CD4-positive, alpha-beta T cell (primary cell): Measurements from ENCODE around the gene DPP9. TPM values are rescaled to one million over a fixed set of nuclear protein-coding genes. Genes with fewer than 3 reads are reported as not detected.

ENCODE experiments used
- ATAC-seq: fragments of 200-7000 bp; cut with Tn5 transposase; one replicate; pipeline ENCODE4 v1.10.0; 2022; ENCODE audit warnings: mild to moderate bottlenecking; ENCODE audit not compliant: poor library complexity
- CTCF ChIA-PET: fragments of 350-600 bp; sonication (Branson Sonifier 250); formaldehyde crosslinking; loops from one replicate; lab custom pipeline; 2021; ENCODE audit warnings: antibody characterized with exemption, inconsistent platforms; lab: Charles Lee
- POLR2A ChIA-PET: fragments of 350-600 bp; sonication (Branson Sonifier 250); formaldehyde crosslinking; loops from one replicate; lab custom pipeline; 2021; ENCODE audit warnings: antibody characterized with exemption, inconsistent platforms; lab: Charles Lee
- DNase-seq, 14 experiments: peaks; one replicate each; pipeline ENCODE4 v3.0.0-alpha.2; 2013 to 2020; ENCODE audit warnings: mixed read lengths in 2 of 14
- H3K27ac ChIP-seq, 2 donors: one replicate each; pipeline versions ENCODE4 v1.5.1 to v1.7.0; 2013; ENCODE audit warnings: low read length in 2 of 2, low read depth in 1 of 2, mild to moderate bottlenecking in 1 of 2
- H3K27me3 ChIP-seq, 2 experiments: 1 replicate in 1 of 2; 2 replicates in 1 of 2; pipeline versions ENCODE4 v1.6.1 to v1.7.0; 2013; ENCODE audit warnings: low read length in 2 of 2, control low read depth in 1 of 2, mild to moderate bottlenecking in 1 of 2, moderate library complexity in 1 of 2; ENCODE audit not compliant: insufficient read depth in 2 of 2, control insufficient read depth in 1 of 2
- H3K36me3 ChIP-seq: one replicate; pipeline ENCODE4 v1.6.1; 2013; ENCODE audit warnings: low read length, control low read depth; ENCODE audit not compliant: insufficient read depth
- H3K4me1 ChIP-seq: one replicate; pipeline ENCODE4 v1.6.1; 2013; ENCODE audit warnings: low read length, control low read depth; ENCODE audit not compliant: insufficient read depth
- H3K4me3 ChIP-seq: one replicate; pipeline ENCODE4 v1.5.1; 2013; ENCODE audit warnings: mild to moderate bottlenecking, low read length, moderate library complexity
- H3K9me3 ChIP-seq, 2 experiments: 1 replicate in 1 of 2; 2 replicates in 1 of 2; pipeline versions ENCODE4 v1.6.1 to v1.7.0; 2013; ENCODE audit warnings: low read length in 2 of 2, mild to moderate bottlenecking in 2 of 2, control low read depth in 1 of 2, moderate library complexity in 1 of 2; ENCODE audit not compliant: control insufficient read depth in 1 of 2, insufficient read depth in 1 of 2
- H3K27ac Mint-ChIP-seq: one replicate; pipeline ENCODE4 v1.8.0; 2020; ENCODE audit warnings: mixed read lengths
- H3K27me3 Mint-ChIP-seq: one replicate; pipeline ENCODE4 v1.8.0; 2021; ENCODE audit warnings: mixed read lengths
- H3K36me3 Mint-ChIP-seq: one replicate; pipeline ENCODE4 v1.8.0; 2021; ENCODE audit warnings: low read depth, mixed read lengths
- H3K4me1 Mint-ChIP-seq: one replicate; pipeline ENCODE4 v1.8.0; 2021; ENCODE audit warnings: low read depth, mixed read lengths
- H3K4me3 Mint-ChIP-seq: one replicate; pipeline ENCODE4 v1.8.0; 2020; ENCODE audit warnings: mild to moderate bottlenecking, mixed read lengths
- H3K9me3 Mint-ChIP-seq: one replicate; pipeline ENCODE4 v1.8.0; 2020; ENCODE audit warnings: mixed read lengths
- intact Hi-C, 2 experiments: fragments of 100-400 bp; cut with DNase I in 1 of 2; cut with micrococcal nuclease in 1 of 2; formaldehyde crosslinking; loops; one replicate each; pipeline versions ENCODE4 v1.15.1 to v1.9.0; 2023 to 2025; cut with DNase I, micrococcal nuclease
- total RNA-seq, 174 experiments: library from RNA in 2 of 174; stranded (reverse) in 2 of 174; gene quantifications; one replicate each; pipeline ENCODE4 v1.2.3 and lab custom pipeline; 2021 to 2026
- TF ChIP-seq, protein P1 (sequence below): fragments of 200-600 bp; IDR thresholded peaks from one replicate; pipeline ENCODE4 v1.8.0; 2022; ENCODE audit warnings: antibody characterized with exemption, mild to moderate bottlenecking

The DPP9 gene
- total RNA-seq, 2 experiments from 2014 or later = 67.9 to 72.8 TPM

- Histone ChIP-seq H3K4me3 (peak within 1 kb of the TSS; percentile 85), H3K27ac (peak within 1 kb of the TSS; percentile 69 to 75), H3K4me1 (peaks cover 18% of the 10 kb centered on the region), H3K36me3 (peaks cover 29% of the 10 kb centered on the region), H3K27me3 (no peaks in the 10 kb centered on the region), H3K9me3 (no peaks in the 10 kb centered on the region)
- peaks cover 12% of the 10 kb centered on the region for H3K4me1 Mint-ChIP-seq
- ATAC-seq (peak; percentile 98), DNase-seq (peak; percentile 87 to 97 (median 92))
- peaks cover 21% of the 10 kb centered on the region for H3K36me3 Mint-ChIP-seq
- no peaks in the 10 kb centered on the region for H3K27me3 Mint-ChIP-seq
- POLR2A ChIA-PET = interaction anchor here (0.7 kb wide), 1 partner anchor 32 kb away, joined by 3 read pairs; no protein-coding TSS in a partner anchor
- TF ChIP-seq, protein P1, sequence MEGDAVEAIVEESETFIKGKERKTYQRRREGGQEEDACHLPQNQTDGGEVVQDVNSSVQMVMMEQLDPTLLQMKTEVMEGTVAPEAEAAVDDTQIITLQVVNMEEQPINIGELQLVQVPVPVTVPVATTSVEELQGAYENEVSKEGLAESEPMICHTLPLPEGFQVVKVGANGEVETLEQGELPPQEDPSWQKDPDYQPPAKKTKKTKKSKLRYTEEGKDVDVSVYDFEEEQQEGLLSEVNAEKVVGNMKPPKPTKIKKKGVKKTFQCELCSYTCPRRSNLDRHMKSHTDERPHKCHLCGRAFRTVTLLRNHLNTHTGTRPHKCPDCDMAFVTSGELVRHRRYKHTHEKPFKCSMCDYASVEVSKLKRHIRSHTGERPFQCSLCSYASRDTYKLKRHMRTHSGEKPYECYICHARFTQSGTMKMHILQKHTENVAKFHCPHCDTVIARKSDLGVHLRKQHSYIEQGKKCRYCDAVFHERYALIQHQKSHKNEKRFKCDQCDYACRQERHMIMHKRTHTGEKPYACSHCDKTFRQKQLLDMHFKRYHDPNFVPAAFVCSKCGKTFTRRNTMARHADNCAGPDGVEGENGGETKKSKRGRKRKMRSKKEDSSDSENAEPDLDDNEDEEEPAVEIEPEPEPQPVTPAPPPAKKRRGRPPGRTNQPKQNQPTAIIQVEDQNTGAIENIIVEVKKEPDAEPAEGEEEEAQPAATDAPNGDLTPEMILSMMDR = no peak
- H3K9me3 Mint-ChIP-seq = no peaks in the 10 kb centered on the region
- intact Hi-C loops = loop anchor here in 1 of 2 experiments (1.0 to 2.0 kb wide), 2 partner anchors 31 to 53 kb away; partner anchors contain the start of genes DPP9 and TNFAIP8L1
- H3K4me3 Mint-ChIP-seq = peak within 1 kb of the TSS; percentile 90
- H3K27ac Mint-ChIP-seq = peak within 1 kb of the TSS; percentile 72
- CTCF ChIA-PET = no interaction called here
These were observed 53.7 kb downstream of the DPP9 start, which contains the start of gene MYDGF for GRCh38 chr19:4669723-4670480. MYDGF (minus strand) TSS chr19:4670342; CDS start chr19:4670334, 8 bp downstream.

DNA sequence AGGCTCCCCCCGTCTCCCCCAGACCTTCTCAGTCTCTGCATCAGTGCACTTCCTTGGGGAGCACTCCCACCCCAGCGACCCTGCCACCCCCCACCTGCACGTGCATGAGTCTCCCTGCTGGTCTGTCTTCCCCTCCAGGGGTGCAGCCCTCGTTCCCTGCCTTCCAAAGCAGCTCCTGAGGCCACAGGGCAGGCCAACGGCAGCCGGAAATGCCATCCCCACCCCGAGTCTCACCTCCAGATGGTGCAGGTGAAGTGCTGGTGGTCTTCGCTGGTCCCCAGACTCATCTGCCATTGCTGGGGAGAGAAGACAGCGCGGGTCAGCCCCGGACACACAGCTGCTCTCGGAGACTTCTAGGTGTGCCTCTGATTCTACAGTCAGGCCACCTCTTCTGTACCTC lies 59.0 kb downstream of the DPP9 start:
- TF ChIP-seq, protein P1 = no peak
- H3K4me1 Mint-ChIP-seq = peaks cover 12% of the 10 kb centered on the region
- no peaks in the 10 kb centered on the region for H3K9me3 Mint-ChIP-seq
- H3K36me3 Mint-ChIP-seq = peaks cover 50% of the 10 kb centered on the region
- no peak overlapping the region for H3K27ac Mint-ChIP-seq
- POLR2A ChIA-PET = no interaction called here
- no peak overlapping the region for H3K4me3 Mint-ChIP-seq
- Histone ChIP-seq H3K4me1 (peaks cover 12% of the 10 kb centered on the region), H3K4me3 (no peak overlapping the region), H3K36me3 (peaks cover 71% of the 10 kb centered on the region), H3K27ac (no peak overlapping the region), H3K9me3 (no peaks in the 10 kb centered on the region), H3K27me3 (no peaks in the 10 kb centered on the region)
- CTCF ChIA-PET = no interaction called here
- no peak for DNase-seq
- intact Hi-C loops = no loop called here
- no peaks in the 10 kb centered on the region for H3K27me3 Mint-ChIP-seq
- no peak for ATAC-seq

GRCh38 chr19:4662812-4663211 lies 60.8 kb downstream of the DPP9 start:
- Histone ChIP-seq H3K36me3 (peaks cover 76% of the 10 kb centered on the region), H3K4me3 (no peak overlapping the region), H3K4me1 (no peaks in the 10 kb centered on the region), H3K9me3 (no peaks in the 10 kb centered on the region), H3K27me3 (no peaks in the 10 kb centered on the region), H3K27ac (no peak overlapping the region)
- ChIA-PET POLR2A (no interaction called here), CTCF (no interaction called here)
- H3K9me3 Mint-ChIP-seq = no peaks in the 10 kb centered on the region
- H3K36me3 Mint-ChIP-seq = peaks cover 51% of the 10 kb centered on the region
- TF ChIP-seq, protein P1 = no peak
- H3K4me1 Mint-ChIP-seq = no peaks in the 10 kb centered on the region
- H3K4me3 Mint-ChIP-seq = no peak overlapping the region
- ATAC-seq = no peak
- intact Hi-C loops = no loop called here
- no peak overlapping the region for H3K27ac Mint-ChIP-seq
- no peaks in the 10 kb centered on the region for H3K27me3 Mint-ChIP-seq
- DNase-seq = no peak
